CD4-positive, alpha-beta T cell treated with Interleukin-4 for 4 hours (primary cell): ENCODE measurements around the gene THUMPD3.

ENCODE experiments used
- DNase-seq: peaks from one replicate; pipeline ENCODE4 v3.0.0-alpha.2; 2020

The THUMPD3 gene

DNA sequence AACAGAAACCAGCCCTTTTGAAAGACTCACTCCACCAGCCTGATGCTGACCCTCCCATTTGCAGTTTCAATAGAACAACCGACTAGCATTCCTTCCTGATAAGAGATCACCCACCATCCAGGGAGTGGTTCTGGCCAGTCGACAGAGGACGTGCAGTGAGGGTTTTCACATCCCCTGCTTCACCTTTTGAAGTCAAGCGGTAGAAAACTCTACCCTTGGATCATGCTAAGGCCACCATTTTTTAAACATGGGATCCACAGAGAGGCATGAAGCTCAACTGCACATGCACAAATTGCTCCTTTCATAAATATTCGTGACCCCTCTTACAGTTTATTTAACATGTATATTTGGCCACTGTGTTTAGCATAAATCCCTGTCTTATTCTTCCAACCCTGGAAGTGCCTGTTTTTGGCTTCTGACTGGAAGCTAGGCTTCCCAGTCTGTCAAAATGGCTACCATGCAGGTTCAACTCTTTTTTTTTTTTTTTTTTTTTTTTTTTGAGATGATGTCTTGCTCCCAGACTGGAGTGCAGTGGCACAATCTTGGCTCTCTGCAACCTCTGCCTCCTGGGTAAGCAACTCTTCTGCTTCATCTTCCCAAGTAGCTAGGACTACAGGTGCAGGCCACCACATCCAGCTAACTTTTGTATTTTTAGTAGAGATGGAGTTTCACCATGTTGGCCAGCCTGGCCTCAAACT, 1.0 kb upstream of the THUMPD3 start:
- DNase-seq = no peak

DNA sequence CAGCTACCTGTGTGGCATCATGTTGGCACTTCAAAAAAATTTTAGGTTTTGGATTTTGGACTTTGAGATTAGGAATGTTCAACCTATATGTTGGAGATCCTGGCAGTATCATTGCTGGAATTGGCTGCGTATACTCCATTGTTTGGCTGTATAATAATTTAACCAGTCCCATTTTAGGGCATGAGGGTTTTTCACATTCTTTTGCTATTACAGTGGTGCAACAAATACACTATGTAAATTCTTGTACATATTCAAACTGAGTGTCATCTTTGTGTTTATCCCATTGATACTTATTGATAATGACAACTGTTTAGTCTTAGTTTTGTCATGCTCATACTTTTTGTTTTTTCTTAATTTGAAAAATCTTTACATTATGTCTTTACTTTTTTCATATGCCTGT, 6.7 kb downstream of the THUMPD3 start:
- no peak for DNase-seq

- DNase-seq = no peak
Observed at GRCh38 chr3:9373465-9373864, 10.6 kb downstream of the THUMPD3 start.

DNA sequence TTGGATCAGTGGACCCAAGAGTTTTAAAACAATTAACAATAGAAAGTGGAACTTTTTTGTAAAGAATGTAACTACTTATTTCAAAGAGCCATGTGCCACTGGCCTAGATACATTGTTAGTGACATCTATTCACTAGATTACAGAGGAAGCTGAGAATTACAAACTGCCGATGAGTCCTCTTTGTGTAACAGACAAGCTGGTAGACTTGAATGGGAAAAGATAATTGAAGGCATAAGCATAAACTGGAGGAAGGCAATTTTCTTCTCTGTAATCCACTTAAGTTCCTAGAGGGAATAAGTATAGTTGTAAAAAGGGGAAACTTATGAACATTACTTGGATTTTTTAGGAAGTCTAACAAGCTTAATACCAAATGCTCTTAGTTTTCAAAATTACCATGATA, 15.1 kb downstream of the THUMPD3 start:
- DNase-seq = no peak

GRCh38 chr3:9379327-9379726, 16.5 kb downstream of the THUMPD3 start:
- no peak for DNase-seq

DNA sequence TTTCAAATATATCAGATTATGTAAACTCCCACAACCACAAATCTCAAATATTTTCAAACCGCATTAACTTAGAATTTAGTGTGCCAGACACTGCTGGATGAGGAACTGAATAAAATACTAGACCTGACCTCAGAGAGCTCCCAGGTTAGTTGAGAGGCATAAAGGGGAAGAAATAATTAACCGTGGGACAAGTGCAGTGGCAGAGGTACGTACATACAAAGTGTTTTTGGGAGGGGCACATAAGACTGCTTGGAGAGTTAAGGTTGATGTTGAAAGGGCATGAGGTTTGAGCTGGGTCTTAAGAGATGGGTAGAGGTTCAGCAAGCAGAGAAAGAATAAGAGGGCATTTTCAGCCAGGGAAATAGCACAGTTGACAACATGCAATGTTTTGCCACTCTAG, 17.2 kb downstream of the THUMPD3 start:
- no peak for DNase-seq

DNA sequence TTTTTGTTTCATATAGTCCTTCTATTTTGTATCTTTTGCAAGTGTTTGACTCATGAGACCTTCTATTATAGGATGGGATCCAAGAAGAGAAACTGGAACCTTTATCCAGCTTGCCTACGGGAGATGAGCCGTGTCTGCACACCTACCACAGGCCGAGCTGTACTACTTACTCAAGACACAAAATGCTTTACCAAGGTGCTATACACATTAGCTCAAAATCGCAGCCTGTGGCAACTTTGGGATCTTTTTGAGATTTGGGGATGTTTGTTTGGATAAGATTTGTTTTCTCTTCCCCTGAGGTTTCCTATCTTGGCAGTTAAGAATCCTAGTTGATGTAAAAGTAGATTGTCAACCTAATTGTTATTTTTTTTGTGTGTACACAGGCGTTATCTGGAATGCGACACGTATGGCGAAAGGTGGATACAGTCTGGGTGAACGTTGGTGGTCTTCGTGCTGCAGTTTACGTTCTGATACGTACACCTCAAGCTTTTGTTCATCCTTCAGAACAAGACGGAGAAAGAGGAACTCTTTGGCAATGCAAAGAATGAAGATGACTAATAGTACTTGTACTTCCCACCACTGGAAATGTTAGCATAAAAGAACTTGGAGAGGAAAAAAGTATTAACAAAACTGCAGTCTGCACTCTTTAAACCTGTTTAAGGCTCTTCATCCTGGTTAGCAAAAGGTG, 21.4 kb downstream of the THUMPD3 start:
- no peak for DNase-seq

- DNase-seq = no peak
Observed at GRCh38 chr3:9385187-9386077, 22.6 kb downstream of the THUMPD3 start.

DNA sequence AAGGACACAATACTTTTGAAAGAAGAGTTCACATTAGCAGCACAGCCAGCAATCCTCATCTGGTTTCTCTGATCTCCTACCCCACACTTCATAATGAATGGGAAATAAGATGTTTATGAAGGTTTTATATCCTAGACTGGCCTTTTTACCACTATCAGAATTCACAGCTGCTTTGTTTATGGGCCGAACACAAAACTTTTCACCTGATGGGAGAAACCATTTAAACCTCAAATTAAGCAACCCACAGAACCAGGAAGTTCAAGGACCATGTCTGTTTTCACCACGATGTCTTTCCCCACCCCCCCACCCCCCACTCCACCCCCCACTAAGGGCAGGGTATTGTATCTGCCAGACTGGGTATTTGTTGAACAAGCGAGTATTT, 23.2 kb downstream of the THUMPD3 start:
- no peak for DNase-seq

DNA sequence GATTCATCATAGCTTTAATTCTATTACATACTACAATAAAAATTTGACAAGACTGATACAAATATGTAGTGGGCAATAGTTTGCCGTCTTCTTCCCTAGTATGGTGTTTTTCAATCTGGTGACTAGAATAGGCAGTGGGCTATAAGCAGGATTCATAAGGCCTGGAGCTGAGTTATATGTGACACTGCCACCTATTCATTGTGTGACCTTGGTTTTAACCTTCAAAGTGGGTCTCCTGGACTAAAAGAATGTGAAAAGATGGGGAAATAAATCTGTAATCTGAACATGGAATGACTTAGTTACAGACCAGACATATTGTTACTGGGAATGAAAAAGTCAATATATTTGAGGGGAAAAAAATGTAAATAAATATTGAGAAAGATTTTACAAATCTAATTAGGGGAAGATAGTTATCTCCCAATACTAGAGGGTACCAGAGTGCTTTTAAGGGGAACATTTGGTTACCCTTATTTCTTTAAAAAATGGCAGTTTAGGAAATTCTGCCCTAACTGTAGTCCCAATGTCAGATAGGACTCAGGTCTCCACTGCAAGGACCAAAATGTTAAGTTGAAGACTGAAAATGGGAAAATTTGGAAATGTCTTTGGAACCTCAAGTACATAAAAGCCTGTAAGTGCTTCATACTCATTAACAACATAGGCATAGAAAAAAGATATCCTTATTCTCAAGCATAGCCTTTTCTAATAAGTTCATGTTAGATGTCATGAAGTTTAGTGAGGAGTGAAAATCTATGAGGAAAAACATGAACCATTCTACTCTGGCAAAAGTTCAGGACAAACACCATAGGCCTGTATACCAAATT, 23.9 kb downstream of the THUMPD3 start:
- no peak for DNase-seq

DNA sequence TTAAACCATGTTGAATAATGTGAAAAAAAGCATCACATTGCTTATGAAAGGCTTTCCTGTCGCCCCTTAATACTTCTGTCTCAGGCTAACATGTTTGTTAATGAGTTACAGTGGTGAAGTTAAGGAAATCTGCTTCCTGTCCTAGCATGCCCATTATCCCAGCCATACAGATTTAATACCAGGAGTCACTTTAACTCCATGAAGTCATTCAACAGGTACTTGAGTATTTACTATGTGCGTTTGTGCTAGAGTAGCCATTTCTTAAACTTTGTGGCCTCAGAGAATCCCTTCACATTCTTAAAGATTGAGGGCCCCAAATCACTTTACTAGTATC, 24.4 kb downstream of the THUMPD3 start:
- no peak for DNase-seq

- DNase-seq = no peak
Observed at GRCh38 chr3:9388142-9388541, 25.3 kb downstream of the THUMPD3 start.

DNA sequence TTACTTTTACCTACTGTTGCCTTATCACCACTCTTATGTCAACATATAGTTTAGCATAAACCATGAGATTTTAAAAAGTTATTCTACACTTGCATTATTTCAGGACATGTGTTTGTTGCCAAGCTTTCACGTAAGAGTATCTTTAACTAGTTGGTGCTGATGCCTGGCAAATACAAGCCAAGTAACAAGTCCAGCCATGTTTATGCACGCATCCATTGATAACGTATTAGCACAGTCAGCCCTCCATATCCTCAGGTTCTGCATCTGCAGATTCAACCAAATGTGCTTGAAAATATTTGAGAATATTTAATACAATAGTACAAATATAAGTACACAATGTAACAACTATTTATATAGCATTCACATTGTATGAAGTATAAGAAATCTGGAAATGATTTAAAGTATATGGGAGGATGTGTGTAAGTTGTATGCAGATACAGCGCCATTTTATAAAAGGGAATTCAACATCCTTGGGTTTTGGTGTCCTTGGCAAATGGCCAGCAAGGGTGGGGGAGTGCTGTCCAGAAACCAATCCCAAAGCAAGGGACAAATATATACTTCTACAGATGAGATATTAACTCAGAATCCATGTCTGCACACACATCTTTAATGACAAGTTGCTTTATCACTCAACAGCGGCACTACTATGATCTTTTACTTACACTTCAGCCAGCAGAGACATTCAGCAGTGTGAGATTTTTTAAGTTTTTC, 25.9 kb downstream of the THUMPD3 start:
- no peak for DNase-seq

DNA sequence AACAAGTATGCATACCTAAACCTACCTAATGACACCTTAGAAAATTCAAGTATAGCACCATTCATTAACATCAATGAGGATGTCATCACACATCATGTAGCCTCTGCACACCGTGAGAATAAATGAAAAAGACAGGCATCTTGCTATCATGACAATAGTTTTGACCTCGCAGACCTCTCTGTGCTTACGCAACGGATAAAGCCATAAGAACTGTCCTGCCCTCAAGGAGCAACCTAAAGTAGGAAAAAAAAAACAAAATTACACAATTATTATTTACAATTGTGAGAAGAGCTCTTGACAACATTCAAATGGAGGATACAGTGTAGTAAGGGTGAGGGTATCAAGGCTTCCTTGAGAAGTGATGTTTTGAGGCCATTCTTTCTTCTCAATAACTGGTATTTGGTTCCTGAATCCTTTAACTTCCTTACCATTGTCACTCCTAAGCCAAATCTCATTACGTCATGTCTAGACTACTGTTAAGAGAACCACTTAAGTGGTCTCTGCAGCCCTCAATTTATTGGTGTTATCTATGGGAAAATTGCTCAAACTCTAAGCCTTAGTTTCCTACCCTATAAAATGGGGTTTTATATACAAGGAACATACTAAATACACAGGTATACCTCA, 27.5 kb downstream of the THUMPD3 start:
- no peak for DNase-seq

- DNase-seq = no peak
Observed at GRCh38 chr3:9392041-9392440, 29.2 kb downstream of the THUMPD3 start.

GRCh38 chr3:9395570-9396300, 32.9 kb downstream of the THUMPD3 start:
- no peak for DNase-seq

GRCh38 chr3:9396301-9396631, 33.4 kb downstream of the THUMPD3 start:
- DNase-seq = peak; percentile 85

GRCh38 chr3:9396632-9397331, 33.9 kb downstream of the THUMPD3 start:
- peak; percentile 99 for DNase-seq

DNA sequence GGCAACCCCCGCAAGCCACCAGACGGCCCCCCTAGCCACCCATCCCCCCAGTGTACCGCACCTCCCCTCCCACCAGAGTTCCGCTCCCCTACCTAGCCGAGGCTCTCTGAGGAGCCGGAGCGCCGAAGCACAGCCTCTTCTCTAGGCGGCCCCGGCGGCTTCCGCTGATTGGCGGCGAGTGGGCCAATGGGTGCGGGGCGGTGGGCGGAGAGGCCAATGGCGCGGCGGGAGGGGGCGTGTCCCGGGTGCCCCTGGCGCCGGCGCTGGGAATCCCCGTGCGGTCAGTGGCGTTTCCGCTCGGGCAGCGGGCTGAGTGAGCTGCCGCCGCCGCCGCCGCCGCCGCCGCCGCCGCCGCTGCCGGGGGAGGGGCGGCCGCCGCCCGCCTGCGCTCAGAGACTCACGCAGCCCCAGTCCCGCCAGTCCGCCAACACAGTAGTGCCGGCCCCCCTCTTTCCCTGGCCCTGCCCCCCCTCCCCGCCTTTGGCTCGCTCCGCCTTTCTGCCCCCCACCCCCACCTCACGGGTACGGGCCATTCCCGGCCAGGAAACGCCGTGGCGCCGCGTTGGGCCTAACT, 34.6 kb downstream of the THUMPD3 start, which contains the start of gene SETD5:
TSS of gene SETD5 (plus strand) at position 284 of the 574 bp plus-strand sequence. CDS start 31,324 bp downstream, outside the sequence.
- peak; percentile 99 for DNase-seq
